ENCODE results near the gene GPD1.

The GPD1 gene

DNA sequence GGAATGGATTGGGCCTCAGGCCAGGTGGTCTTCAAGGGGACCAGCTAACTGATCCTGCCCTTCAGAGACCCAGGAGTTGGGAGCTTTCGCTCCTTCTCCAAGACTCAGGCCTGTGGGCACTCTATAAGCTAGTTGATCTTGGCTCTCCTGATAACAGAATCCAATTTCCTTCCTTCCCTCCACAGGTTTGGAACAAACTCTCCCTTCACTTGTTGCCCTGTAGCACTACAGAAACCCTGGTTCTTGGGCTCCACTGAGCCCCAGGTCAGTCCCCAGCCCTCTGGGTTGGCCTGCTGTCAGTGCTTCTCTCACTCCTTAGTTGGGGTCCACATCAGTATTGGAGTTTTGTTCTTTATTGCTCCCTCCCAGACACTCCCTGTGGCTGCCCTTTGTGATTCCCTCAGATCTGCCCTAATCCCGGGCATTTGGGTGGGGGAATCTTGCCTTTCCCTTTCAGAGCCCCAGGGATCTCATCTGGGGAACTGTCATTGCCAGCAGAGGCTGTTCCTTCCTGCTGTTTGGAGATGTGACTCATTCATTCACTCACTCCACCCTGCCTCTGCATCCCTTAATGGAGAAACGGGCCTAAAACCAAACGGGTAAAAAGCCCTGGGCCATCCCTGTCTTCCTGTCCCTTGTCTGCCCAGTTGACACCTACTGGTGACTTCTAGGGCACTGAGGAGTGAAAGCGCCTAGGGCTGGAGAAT is 4.4 kb upstream of the GPD1 start:
- DNase-seq = no peak

- DNase-seq = no peak
Observed at GRCh38 chr12:50100561-50100960, 3.2 kb upstream of the GPD1 start.

GRCh38 chr12:50101663-50102062 is 2.1 kb upstream of the GPD1 start:
- DNase-seq = peak in 4 of 51 donors; percentile 17 to 69 (median 20)

DNA sequence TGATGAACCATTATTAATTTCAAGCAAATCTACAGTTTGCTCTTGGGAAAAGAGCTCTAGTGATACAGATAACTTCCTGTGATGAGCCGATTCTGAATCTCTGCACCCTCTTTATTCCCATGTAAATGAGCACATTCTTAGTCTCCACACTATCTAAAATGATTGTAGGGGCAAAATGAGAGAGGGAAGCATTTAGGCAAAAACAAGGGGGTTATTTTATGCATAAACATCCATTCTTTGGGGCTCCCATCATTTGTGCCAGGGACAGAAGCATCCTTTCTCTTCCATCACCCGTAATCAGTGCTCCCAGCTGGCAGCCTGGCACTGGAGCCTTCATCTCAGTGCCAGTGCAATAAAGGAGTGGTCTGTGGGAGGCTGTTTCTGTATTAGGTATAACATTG is 1.7 kb upstream of the GPD1 start:
- DNase-seq = peak in 18 of 51 donors; percentile 10 to 80 (median 38)

GRCh38 chr12:50102646-50103309 is 1.0 kb upstream of the GPD1 start:
- peak in 4 of 51 donors; percentile 13 to 53 (median 16) for DNase-seq

DNA sequence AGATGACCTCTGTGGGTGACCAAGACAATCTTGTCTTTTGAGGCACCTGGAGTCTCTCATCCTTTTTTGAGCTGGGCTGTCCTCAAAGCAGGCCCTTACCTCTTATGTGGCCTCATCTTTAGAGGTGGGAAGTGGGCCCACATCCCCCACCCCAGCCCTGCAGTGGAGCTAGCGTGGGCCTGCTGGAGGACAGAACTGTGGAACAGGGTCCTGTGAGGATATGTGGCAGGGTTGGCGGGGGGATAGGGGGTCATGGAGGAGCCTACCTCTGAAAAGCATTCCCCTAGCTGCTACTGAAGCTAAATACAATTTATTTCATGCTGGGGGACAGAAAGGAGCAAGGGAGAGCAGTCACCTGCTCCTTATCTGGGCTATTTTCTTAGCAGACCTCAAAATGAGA is 457 bp upstream of the GPD1 start:
- DNase-seq = no peak

DNA sequence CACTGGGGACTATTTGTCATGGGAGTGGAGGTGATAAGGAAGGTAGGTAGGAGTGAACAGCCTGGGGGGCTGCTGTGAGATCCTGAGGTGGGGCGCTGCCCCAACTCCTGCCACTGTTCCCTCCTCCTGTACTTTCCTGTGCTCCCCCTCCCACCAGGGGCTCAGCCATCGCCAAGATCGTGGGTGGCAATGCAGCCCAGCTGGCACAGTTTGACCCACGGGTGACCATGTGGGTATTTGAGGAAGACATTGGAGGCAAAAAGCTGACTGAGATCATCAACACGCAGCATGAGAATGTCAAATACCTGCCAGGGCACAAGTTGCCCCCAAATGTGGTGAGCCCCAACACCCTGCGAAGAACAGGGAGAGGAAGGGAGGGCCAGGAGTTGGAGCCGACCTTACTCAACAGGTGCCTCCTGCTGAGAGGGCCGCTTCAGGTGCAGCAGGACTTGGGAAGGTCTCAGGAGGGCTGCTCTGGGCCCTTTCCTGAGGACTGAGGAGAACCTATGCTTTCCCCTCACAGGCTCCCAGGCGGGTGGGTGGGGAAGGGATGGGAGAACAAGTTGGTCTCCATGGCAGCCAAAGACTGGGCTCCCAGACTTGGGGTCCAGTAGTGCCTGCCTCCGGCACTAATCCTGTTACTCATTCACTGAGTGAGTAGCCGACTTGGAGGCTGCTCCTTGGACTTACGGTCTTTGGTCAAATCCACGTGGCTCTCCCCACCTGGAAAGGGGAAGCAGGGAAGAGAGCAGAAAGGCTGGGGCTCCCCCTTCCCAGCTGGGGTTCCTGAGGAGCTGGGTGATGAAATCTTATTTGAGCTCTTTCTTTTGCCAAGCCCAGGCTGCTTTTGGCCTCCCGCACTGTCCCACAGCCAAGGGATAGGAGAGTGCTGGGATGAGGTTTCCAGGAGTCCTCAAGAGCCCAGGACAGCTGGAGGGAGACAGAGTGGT is 884 bp downstream of the GPD1 start:
- peak in 3 of 51 donors; percentile 13 to 49 (median 16) for DNase-seq

GRCh38 chr12:50105913-50106450 is 2.2 kb downstream of the GPD1 start:
- DNase-seq = peak in 1 of 51 donors; percentile 10

- no peak for DNase-seq
Observed at GRCh38 chr12:50106907-50107306, 3.1 kb downstream of the GPD1 start.

GRCh38 chr12:50107416-50108268 is 3.8 kb downstream of the GPD1 start:
- no peak for DNase-seq

DNA sequence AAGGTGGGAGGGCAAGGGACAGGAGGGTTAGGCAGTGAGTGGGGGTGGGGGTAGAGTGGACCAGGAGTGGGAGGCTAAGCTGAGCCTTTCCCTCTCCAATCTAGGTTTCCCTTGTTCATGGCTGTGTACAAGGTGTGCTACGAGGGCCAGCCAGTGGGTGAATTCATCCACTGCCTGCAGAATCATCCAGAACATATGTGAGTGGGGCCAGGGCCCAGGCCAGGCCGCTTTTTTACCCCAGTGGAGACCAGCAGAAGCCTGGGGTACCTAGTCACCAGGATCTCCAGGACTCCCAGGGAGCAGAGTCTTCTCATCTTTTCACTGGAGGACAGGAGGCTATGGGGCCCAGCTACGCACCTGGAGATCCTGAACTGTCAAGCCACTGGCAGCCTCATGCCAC is 5.5 kb downstream of the GPD1 start:
- DNase-seq = no peak

DNA sequence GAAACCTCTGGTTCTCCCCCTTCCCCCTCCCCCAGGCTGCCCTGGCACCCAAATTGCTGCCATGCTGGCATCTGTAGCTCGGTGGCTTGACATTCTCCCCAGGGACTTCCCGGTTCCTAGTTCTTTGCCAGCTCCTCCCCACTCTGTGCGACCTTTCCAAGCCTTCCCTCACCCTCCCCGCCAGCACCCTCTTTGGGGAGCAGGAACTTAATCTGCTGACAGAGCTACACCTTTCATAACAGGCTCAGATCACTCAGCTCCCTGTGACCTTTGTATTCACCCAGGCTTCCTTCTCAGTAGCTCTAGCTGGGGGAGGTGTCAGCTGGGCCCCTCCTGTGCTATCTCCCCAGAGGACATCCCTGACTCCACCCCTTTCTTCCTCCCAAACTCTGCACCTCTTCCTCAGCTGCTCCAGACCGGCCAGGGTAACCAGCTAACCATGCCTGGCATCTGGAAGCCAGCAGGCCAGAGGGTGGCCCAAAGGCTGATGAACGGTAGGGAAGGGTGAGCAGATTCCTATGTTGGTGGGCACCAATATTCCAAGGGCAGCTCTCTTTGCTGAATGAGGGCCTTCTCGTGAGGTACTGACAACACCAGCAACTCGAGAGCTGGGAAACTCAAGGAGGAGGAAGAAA is 6.4 kb downstream of the GPD1 start:
- DNase-seq = peak in 3 of 51 donors; percentile 11 to 37 (median 27)

GRCh38 chr12:50110762-50111351 is 7.0 kb downstream of the GPD1 start:
- DNase-seq = peak in 18 of 51 donors; percentile 14 to 64 (median 31)

- DNase-seq = no peak
Observed at GRCh38 chr12:50111395-50111692, 7.5 kb downstream of the GPD1 start.

- peak; percentile 89 to 100 (median 99) for DNase-seq
Observed at GRCh38 chr12:50111693-50112455, 8.1 kb downstream of the GPD1 start, which contains the start of gene COX14. Gene COX14, plus strand, starts transcription at chr12:50112236. Its CDS starts 7,808 bp downstream, at chr12:50120044.

DNA sequence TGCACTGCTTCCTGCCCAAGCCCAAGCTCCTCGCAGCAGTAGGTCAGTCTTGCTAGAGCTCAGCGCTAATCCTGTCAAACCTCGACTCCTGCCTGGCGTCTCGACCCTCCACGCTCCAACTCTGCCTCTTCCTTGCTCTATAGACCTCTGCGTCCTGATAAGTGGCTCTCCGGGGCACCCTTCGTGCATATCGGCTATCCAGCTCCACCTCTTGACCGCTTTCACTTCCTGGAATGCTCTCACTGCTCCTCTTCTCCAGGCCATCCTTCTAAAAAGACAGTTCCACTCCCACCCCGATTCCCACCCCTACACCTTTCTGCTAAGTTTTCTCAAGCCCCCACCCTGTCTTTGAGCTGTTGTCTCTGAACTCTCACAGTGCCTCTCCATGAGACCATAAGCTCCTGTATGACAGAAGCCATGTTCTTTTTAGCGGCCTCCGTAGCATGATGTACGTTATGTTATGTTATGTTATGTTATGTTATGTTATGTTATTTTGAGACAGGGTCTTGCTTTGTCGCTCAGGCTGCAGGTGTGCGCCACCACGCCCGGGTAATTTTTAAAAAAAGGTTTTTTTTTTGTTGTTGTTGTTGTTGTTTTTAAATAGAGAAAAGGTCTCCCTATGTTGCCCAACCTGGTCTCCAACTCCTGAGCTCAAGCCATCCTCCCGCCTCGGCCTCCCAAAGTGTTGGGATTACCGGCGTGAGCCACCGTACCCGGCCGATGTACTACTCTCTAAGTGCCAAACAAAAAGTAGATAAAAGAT is 8.8 kb downstream of the GPD1 start:
- peak in 4 of 51 donors; percentile 44 to 73 (median 57) for DNase-seq

DNA sequence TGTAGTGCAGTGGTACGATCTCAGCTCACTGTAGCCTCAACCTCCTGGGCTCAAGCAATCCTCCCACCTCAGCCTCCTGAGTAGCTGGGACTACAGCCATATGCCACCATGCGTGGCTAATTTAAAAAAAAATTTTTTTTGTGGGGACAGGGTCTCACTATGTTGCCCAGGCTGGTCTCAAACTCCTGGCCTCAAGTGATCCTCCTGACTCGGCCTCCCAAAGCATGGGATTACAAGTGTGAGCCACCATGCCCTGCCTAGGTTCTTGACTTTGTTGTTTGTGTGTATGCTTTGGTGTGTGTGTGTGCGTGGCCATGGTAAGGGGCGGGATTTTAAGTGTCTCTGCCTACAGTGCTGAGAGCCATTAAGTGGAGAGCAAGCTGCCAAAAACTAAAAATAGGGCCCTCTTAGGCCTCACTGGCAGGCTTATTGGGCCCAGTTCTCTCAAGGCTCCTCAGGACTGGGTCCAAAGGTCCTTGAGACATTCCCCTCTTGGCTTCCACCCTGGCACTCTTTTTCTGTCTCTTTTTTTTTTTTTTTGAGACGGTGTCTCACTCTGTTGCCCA is 13.3 kb downstream of the GPD1 start:
- DNase-seq = peak in 2 of 51 donors; percentile 9 to 19

GRCh38 chr12:50119387-50119786 is 15.6 kb downstream of the GPD1 start:
- no peak for DNase-seq
